ENCODE measurements around the gene BROX. TPM values are rescaled to one million over a fixed set of nuclear protein-coding genes. Genes with fewer than 3 reads are reported as not detected.
"Not testable (repeated sequence)": the region's sequence is repeated elsewhere in the genome, so short reads cannot be mapped to it uniquely, and the experiment has no call there.

Gene BROX
- total RNA-seq, 1 donor from 2014 or later: 34.6 TPM

DNA sequence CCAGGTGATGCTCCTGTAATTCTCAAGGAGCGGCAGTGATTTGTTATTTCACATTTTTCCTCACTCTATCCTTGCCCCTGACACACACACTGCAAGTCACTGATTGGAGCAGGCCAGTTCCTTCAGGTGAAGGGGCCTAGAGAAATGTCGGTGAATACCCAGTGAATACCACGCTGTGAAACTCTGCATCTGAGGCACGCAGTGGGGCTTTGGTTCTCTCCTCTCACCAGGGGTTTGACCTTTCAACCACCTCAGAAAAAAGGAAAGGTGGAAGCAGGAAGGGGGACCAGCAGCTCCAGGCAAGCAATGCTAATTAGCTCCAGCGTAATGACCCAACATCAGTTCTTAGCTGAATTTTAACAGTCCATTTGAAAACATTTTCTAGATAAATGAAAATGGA, 24.1 kb downstream of the BROX start:
- no peak for ATAC-seq (ENCODE audit: low read depth)
- H3K36me3 Mint-ChIP-seq (ENCODE audit: low read depth): peaks cover 28% of the 10 kb centered on the region
- intact Hi-C loops (cut with micrococcal nuclease): no loop called here
- H3K9me3 Mint-ChIP-seq: no peaks in the 10 kb centered on the region
- POLR2A ChIA-PET: interaction anchor here (0.8 to 2.0 kb wide), 9 partner anchors 14 to 147 kb away, joined by 3 to 13 read pairs (median 4); partner anchors contain the start of genes AIDA, BROX and TAF1A
- TF ChIP-seq, protein P1, sequence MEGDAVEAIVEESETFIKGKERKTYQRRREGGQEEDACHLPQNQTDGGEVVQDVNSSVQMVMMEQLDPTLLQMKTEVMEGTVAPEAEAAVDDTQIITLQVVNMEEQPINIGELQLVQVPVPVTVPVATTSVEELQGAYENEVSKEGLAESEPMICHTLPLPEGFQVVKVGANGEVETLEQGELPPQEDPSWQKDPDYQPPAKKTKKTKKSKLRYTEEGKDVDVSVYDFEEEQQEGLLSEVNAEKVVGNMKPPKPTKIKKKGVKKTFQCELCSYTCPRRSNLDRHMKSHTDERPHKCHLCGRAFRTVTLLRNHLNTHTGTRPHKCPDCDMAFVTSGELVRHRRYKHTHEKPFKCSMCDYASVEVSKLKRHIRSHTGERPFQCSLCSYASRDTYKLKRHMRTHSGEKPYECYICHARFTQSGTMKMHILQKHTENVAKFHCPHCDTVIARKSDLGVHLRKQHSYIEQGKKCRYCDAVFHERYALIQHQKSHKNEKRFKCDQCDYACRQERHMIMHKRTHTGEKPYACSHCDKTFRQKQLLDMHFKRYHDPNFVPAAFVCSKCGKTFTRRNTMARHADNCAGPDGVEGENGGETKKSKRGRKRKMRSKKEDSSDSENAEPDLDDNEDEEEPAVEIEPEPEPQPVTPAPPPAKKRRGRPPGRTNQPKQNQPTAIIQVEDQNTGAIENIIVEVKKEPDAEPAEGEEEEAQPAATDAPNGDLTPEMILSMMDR (IDR thresholded peaks at IDR 0.05): no peak
- H3K4me1 Mint-ChIP-seq: peaks cover 50% of the 10 kb centered on the region
- CTCF ChIA-PET: interaction anchor here (1.1 to 2.9 kb wide), 8 partner anchors 13 to 393 kb away, joined by 3 to 15 read pairs (median 7); no protein-coding TSS in a partner anchor
- no peak overlapping the region for H3K4me3 Mint-ChIP-seq
- no peak for DNase-seq
- no peak overlapping the region for H3K27ac Mint-ChIP-seq
- H3K27me3 Mint-ChIP-seq: no peaks in the 10 kb centered on the region

DNA sequence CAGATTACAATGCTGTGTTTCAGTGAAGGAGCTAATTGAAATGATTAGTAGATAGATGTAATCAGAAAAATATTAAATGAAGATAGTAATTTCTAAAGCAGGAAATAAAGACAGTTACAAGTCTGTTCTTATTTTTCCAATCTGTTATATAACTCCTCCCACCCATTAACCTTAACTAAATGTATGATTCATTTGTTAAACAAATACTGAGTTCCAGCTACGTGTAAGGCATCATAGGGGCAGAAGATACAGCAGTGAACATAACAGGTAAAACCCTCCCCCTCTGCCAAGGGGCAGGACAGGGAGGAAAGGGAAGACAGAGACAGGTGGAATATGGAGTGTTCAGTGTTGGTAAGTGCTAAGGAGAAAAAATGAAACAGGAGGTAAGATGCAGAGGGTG, 24.6 kb downstream of the BROX start, which contains the start of gene FAM177B:
FAM177B (plus strand) TSS at position 231 of the 400 bp plus-strand sequence. CDS start 9,344 bp downstream, outside the sequence.
- intact Hi-C loops (cut with micrococcal nuclease): no loop called here
- ATAC-seq (ENCODE audit: low read depth): no peak

GRCh38 chr1:222739465-222739864, 27.1 kb downstream of the BROX start:
- Mint-ChIP-seq H3K36me3 (ENCODE audit: low read depth) (peaks cover 15% of the 10 kb centered on the region), H3K27me3 (no peaks in the 10 kb centered on the region), H3K27ac (no peak overlapping the region), H3K9me3 (no peaks in the 10 kb centered on the region), H3K4me3 (no peak overlapping the region), H3K4me1 (peaks cover 43% of the 10 kb centered on the region)
- no peak for DNase-seq
- ChIA-PET CTCF (interaction anchor here (0.7 to 2.7 kb wide), 21 partner anchors 9 to 394 kb away, joined by 3 to 23 read pairs (median 4); partner anchors contain the start of gene BROX), POLR2A (interaction anchor here (0.8 to 1.6 kb wide), 8 partner anchors 10 to 98 kb away, joined by 3 to 15 read pairs (median 4); partner anchors contain the start of genes AIDA and BROX)
- TF ChIP-seq, protein P1 (IDR thresholded peaks at IDR 0.05): no peak
- intact Hi-C loops (cut with micrococcal nuclease): loop anchor here (2.0 kb wide), 3 partner anchors 75 to 383 kb away; partner anchors contain the start of gene DISP1
- peak; percentile 40 for ATAC-seq (ENCODE audit: low read depth)

More for the DNA sequence above, 24.6 kb downstream of the BROX start, which contains the start of gene FAM177B:
- Mint-ChIP-seq H3K36me3 (ENCODE audit: low read depth) (peaks cover 24% of the 10 kb centered on the region), H3K27ac (no peak within 1 kb of the TSS), H3K4me1 (peaks cover 49% of the 10 kb centered on the region), H3K4me3 (no peak within 1 kb of the TSS), H3K27me3 (no peaks in the 10 kb centered on the region), H3K9me3 (no peaks in the 10 kb centered on the region)
- DNase-seq: no peak
- TF ChIP-seq, protein P1 (IDR thresholded peaks at IDR 0.05): no peak
- ChIA-PET POLR2A (interaction anchor here (0.5 to 2.0 kb wide), 11 partner anchors 13 to 147 kb away, joined by 3 to 13 read pairs (median 3); partner anchors contain the start of genes AIDA, BROX and TAF1A), CTCF (interaction anchor here (1.1 to 2.9 kb wide), 8 partner anchors 13 to 393 kb away, joined by 3 to 15 read pairs (median 7); no protein-coding TSS in a partner anchor)

DNA sequence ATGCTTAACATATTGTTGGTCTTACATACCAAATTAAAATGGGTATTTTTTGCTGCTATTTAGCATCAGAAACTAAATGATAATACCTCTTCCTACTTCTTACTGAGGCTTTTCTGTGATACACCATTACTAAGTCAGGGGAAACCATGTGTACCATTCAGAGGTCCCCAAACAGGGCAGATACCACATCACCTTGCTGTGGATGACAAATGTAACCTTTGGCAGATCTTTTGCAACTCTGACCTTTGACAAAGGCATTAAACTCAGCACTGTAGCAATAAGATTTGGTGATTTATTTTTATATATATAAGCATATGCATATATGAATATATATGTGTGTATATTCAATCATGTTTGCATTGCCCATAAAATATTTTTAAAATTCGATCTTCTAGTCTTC, 27.6 kb downstream of the BROX start:
- DNase-seq: no peak
- peaks cover 11% of the 10 kb centered on the region for H3K36me3 Mint-ChIP-seq (ENCODE audit: low read depth)
- POLR2A ChIA-PET: interaction anchor here (0.8 to 0.9 kb wide), 2 partner anchors 27 to 98 kb away, joined by 3 read pairs; partner anchors contain the start of genes AIDA and BROX
- no peaks in the 10 kb centered on the region for H3K9me3 Mint-ChIP-seq
- H3K27me3 Mint-ChIP-seq: no peaks in the 10 kb centered on the region
- intact Hi-C loops (cut with micrococcal nuclease): loop anchor here (2.0 kb wide), 3 partner anchors 75 to 383 kb away; partner anchors contain the start of gene DISP1
- TF ChIP-seq, protein P1 (IDR thresholded peaks at IDR 0.05): no peak
- peak overlapping the region; percentile 84 for H3K27ac Mint-ChIP-seq
- peaks cover 38% of the 10 kb centered on the region for H3K4me1 Mint-ChIP-seq
- peak; percentile 33 for ATAC-seq (ENCODE audit: low read depth)
- CTCF ChIA-PET: interaction anchor here (0.7 to 2.7 kb wide), 11 partner anchors 11 to 385 kb away, joined by 3 to 23 read pairs (median 6); partner anchors contain the start of gene BROX
- no peak overlapping the region for H3K4me3 Mint-ChIP-seq

DNA sequence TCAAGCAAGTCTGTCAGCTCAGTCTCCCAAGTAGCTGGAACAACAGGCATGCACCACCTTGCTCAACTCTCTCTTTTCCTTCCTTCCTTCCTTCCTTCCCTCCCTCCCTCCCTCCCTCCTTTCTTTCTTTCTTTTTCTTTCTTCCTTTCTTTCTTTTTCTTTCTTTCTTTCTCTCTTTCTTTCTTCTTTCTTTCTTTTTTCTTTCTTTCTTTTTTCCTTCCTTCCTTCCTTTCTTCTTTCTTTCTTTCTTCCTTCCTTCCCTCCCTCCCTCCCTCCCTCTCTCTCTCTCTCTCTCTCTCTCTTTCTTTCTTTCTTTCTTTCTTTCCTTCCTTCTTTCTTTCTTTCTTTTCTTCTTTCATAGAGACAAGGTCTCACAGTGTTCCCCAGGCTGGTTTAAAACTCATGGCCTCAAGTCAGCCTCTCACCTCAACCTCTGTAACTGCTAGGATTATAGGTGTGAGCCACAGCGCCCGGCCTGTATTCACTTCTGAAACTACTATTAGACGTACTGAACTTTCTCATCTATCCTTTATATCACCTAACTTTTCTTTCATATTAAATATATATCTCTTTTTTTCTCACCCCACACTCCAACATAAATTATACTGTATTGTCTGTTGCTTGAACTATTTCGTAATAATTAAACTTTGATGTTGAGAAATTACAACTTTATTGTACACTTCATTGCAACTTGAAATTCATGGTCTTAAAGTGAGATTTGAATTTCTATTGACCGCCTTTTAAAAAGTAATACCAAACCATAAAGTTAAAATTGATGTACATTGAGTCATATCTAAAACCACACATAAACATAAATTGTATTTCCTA, 29.5 kb downstream of the BROX start:
- DNase-seq; H3K4me3 Mint-ChIP-seq; intact Hi-C loops (cut with micrococcal nuclease); H3K9me3 Mint-ChIP-seq; ATAC-seq (ENCODE audit: low read depth); H3K27me3 Mint-ChIP-seq; CTCF ChIA-PET: not testable (repeated sequence)
- Mint-ChIP-seq H3K27ac (peak overlapping the region; percentile 88), H3K4me1 (peaks cover 31% of the 10 kb centered on the region), H3K36me3 (ENCODE audit: low read depth) (peaks cover 12% of the 10 kb centered on the region)
- POLR2A ChIA-PET: interaction anchor here (0.6 to 2.2 kb wide), 3 partner anchors 9 to 196 kb away, joined by 3 to 9 read pairs (median 7); no protein-coding TSS in a partner anchor

Measured in activated B cell treated with CpG ODN at 0.5 μM for 24 hours (primary cell).